SK-N-SH (cell line): Measurements from ENCODE around the gene TRRAP.

Experiments
- EP300 ChIP-seq, 2 experiments: IDR thresholded peaks; 2 replicates each; pipeline versions ENCODE4 v1.4.0 to v1.6.1; 2012; ENCODE audit warnings: borderline replicate concordance in 1 of 2, low read depth in 1 of 2, low read length in 1 of 2
- EZH2phosphoT487 ChIP-seq: fragments of 200-600 bp; sonication (generic); IDR thresholded peaks from 2 replicates; pipeline ENCODE4 v1.6.1; 2017; ENCODE audit warnings: low read depth, mixed run types, mild to moderate bottlenecking, antibody characterized with exemption, moderate library complexity, borderline replicate concordance
- FOXJ3 ChIP-seq: sonication (generic); formaldehyde crosslinking; IDR thresholded peaks from 2 replicates; pipeline ENCODE4 v1.5.1; 2020; ENCODE audit warnings: mild to moderate bottlenecking, missing genetic modification reagents
- MXI1 ChIP-seq: IDR thresholded peaks from 2 replicates; pipeline ENCODE4 v1.6.1; 2012; ENCODE audit warnings: mild to moderate bottlenecking, low read depth, low read length, improper control_type of control experiment
- NRF1 ChIP-seq: IDR thresholded peaks from 2 replicates; pipeline ENCODE4 v1.6.1; 2012; ENCODE audit warnings: low read depth, mild to moderate bottlenecking, low read length
- PBX3 ChIP-seq: IDR thresholded peaks from 2 replicates; pipeline ENCODE4; 2012
- RAD21 ChIP-seq: IDR thresholded peaks from 2 replicates; pipeline ENCODE4 v1.6.1; 2012; ENCODE audit warnings: mild to moderate bottlenecking, low read length
- RCOR1 ChIP-seq: fragments of 150-350 bp; IDR thresholded peaks from 2 replicates; pipeline ENCODE4 v1.6.1; 2017; ENCODE audit warnings: antibody characterized with exemption, low read length
- SIN3A ChIP-seq: IDR thresholded peaks from 2 replicates; pipeline ENCODE4 v1.6.1; 2012; ENCODE audit warnings: low read depth, mild to moderate bottlenecking, low read length, moderate library complexity, borderline replicate concordance
- TAF1 ChIP-seq: IDR thresholded peaks from 2 replicates; pipeline ENCODE4 v1.6.1; 2012; ENCODE audit warnings: low read depth, mild to moderate bottlenecking, low read length, moderate library complexity, borderline replicate concordance
- USF2 ChIP-seq: fragments of 150-350 bp; IDR thresholded peaks from 2 replicates; pipeline ENCODE4 v1.6.1; 2017; ENCODE audit warnings: antibody characterized with exemption, low read length, low read depth, borderline replicate concordance
- TF ChIP-seq, protein P1 (sequence below): fragments of 200-600 bp; sonication (generic); IDR thresholded peaks from 2 replicates; pipeline ENCODE4 v1.6.1; 2017; ENCODE audit warnings: antibody characterized with exemption, mild to moderate bottlenecking, moderate library complexity

GRCh38 chr7:98909487-98909886, 31.2 kb downstream of the TRRAP start:
- TF ChIP-seq, protein P1, sequence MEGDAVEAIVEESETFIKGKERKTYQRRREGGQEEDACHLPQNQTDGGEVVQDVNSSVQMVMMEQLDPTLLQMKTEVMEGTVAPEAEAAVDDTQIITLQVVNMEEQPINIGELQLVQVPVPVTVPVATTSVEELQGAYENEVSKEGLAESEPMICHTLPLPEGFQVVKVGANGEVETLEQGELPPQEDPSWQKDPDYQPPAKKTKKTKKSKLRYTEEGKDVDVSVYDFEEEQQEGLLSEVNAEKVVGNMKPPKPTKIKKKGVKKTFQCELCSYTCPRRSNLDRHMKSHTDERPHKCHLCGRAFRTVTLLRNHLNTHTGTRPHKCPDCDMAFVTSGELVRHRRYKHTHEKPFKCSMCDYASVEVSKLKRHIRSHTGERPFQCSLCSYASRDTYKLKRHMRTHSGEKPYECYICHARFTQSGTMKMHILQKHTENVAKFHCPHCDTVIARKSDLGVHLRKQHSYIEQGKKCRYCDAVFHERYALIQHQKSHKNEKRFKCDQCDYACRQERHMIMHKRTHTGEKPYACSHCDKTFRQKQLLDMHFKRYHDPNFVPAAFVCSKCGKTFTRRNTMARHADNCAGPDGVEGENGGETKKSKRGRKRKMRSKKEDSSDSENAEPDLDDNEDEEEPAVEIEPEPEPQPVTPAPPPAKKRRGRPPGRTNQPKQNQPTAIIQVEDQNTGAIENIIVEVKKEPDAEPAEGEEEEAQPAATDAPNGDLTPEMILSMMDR: no peak
- no peak for TF ChIP-seq NRF1
- TF ChIP-seq FOXJ3 (CRISPR knock-in tag): no peak
- no peak for TF ChIP-seq TAF1
- TF ChIP-seq PBX3: no peak
- TF ChIP-seq EP300 (IDR thresholded peaks at IDR 0.05; ENCODE audit: borderline replicate concordance in 1 of 2, low read depth in 1 of 2, low read length in 1 of 2): no peak
- TF ChIP-seq RAD21: no peak
- no peak for TF ChIP-seq USF2
- TF ChIP-seq RCOR1: no peak
- no peak for TF ChIP-seq SIN3A
- TF ChIP-seq MXI1: no peak
- TF ChIP-seq EZH2phosphoT487: no peak
